DMS 273 (cell line): ENCODE results near the gene TWIST2.

ENCODE experiments used
- DNase-seq: peaks from one replicate; lab custom pipeline; 2025; ENCODE audit not compliant: unreplicated experiment; lab: John Stamatoyannopoulos, UW

The TWIST2 gene

GRCh38 chr2:238855891-238856580, 8.2 kb downstream of the TWIST2 start:
- no peak for DNase-seq

- no peak for DNase-seq
Observed at GRCh38 chr2:238856713-238857567, 9.1 kb downstream of the TWIST2 start.

DNA sequence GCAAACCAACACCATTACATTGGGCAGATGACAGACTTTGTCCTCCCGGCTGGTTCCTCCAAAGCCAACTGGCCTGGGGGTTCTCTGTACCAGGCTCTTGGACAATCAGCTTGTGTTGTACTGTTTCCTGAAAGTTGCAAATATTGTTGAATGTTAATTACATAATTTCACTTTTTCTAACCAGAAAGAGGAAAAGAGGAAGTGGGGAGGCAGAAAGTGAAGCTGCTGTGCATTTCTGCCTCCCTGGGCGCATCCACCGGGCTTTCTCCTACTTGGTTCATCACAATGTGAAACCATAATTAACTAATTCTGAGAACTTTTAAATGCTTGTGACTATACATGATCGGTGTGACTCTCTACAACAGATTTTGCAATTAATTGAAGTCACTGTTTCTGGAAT, 10.1 kb downstream of the TWIST2 start:
- no peak for DNase-seq

GRCh38 chr2:238859636-238860347, 11.9 kb downstream of the TWIST2 start:
- no peak for DNase-seq

- DNase-seq: no peak
Observed at GRCh38 chr2:238861013-238861730, 13.3 kb downstream of the TWIST2 start.

GRCh38 chr2:238861766-238862315, 14.0 kb downstream of the TWIST2 start:
- no peak for DNase-seq

GRCh38 chr2:238862701-238863100, 14.8 kb downstream of the TWIST2 start:
- no peak for DNase-seq

DNA sequence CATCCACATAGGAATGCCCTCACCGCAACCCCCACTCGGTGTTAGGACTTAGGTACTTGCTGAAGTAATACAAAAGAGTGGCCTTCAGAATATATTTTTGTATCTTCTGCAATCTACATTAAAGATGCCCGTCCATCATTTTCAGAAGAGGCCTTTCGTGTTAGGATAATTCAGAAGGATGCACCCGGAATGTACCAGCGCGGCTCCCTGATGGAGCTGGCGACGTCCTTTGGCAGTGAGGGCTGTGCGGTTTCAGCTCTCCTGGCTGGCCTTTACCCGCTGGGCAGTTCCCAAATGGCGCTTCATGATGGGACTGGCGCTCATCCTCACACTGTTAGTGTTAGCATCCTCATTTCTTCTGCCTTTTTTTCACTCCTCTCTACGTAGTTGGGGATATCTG, 15.3 kb downstream of the TWIST2 start:
- DNase-seq: no peak

- no peak for DNase-seq
Observed at GRCh38 chr2:238863749-238864206, 15.9 kb downstream of the TWIST2 start.

DNA sequence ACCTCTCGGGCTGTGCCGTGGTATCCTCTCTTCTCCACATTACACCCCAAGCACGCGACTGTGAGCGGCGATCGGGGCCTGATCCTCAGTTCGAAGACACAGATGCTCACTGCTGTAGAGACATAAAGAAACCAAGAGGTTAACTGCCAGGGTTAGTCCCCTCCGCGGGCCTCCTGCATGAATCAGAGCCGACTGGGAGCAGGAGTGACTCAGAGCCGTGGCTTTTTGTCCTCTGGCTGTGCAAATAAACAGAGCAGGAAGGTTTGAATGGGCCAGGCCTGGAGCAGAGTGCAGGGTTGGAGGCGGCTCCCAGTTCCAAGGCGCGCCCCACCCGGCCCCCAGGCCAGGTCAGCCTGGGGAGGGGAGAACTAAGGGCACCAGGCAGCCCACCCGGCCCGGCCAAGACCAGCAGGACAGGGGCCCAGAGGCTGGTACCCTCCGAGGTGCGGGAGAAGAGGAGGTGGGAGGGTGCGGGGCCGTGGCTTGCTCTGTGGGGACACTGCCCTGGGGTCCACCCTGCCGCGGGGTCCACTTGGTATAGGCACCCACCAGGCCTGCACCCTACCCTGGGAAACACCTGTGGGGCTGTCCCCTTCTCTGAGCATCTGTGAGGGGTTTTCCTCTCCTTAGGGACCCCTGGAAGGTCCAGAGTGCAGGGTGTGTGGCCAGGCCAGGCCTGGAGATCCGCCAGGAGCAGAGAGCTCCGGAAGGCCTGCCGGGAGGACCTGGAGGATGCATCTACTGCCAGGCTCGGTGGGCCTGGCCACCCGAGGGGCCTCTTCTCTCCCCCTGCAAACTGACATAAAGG, 16.5 kb downstream of the TWIST2 start:
- DNase-seq: peak; percentile 24

- DNase-seq: peak; percentile 59
Observed at GRCh38 chr2:238865015-238865719, 17.3 kb downstream of the TWIST2 start.

GRCh38 chr2:238865744-238866355, 18.0 kb downstream of the TWIST2 start:
- no peak for DNase-seq

- DNase-seq: peak; percentile 33
Observed at GRCh38 chr2:238866656-238867277, 18.9 kb downstream of the TWIST2 start.

DNA sequence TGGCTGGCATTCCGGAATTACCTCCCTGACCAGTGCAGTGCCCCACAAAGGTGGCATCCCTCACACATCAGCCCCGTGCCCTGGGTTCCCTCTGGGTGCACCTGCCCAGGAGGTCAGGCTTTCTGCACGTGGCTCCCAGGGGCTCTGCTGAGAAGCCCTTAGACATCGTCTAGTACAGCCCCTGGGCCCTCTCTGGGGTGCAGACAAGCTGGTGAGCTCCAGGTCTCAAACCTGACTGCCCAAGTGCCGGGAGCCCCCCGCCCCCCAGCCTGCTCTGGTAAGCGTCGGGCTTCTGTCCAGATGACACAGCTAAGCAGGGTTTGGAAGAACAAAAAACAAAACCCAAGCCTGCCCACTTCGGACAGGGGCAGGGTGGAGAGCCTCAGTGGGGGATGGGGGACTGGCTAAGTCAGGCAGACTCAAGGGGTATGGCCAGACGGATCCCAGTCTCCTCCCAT, 20.2 kb downstream of the TWIST2 start:
- no peak for DNase-seq

GRCh38 chr2:238868616-238869292, 20.9 kb downstream of the TWIST2 start:
- peak; percentile 46 for DNase-seq

- DNase-seq: peak; percentile 22
Observed at GRCh38 chr2:238869293-238870124, 21.6 kb downstream of the TWIST2 start.

GRCh38 chr2:238870261-238870660, 22.4 kb downstream of the TWIST2 start:
- no peak for DNase-seq
